K562 (cell line): Measurements from ENCODE around the gene COX6B2. TPM values are rescaled to one million over a fixed set of nuclear protein-coding genes. Genes with fewer than 3 reads are reported as not detected.
A peak's percentile ranks its signal among the peaks of the same experiment; 100 is the strongest.

Experiments used
- CXXC5 ChIP-seq: fragments of 250-450 bp; sonication (Bioruptor Pico); IDR thresholded peaks from 2 replicates; pipeline ENCODE4 v1.8.0; 2022; ENCODE audit warnings: inconsistent platforms, mild to moderate bottlenecking, moderate library complexity
- HCFC1 ChIP-seq: IDR thresholded peaks from 2 replicates; pipeline ENCODE4 v1.6.1; 2012; ENCODE audit warnings: low read depth, low read length, improper control_type of control experiment
- HDAC6 ChIP-seq: IDR thresholded peaks from 2 replicates; pipeline ENCODE4 v1.6.1; 2012; ENCODE audit warnings: low read depth, mild to moderate bottlenecking, control low read depth, inconsistent platforms, low read length, moderate library complexity
- RBM15 ChIP-seq: fragments of 200-400 bp; formaldehyde crosslinking; IDR thresholded peaks from 2 replicates; pipeline ENCODE4 v1.6.1; 2018; ENCODE audit warnings: mild to moderate bottlenecking, low read length, moderate library complexity; ENCODE audit not compliant: insufficient read depth
- ZBTB7A ChIP-seq: IDR thresholded peaks from 2 replicates; pipeline ENCODE4 v1.6.1; 2011; ENCODE audit warnings: low read depth, mild to moderate bottlenecking, low read length, moderate library complexity, borderline replicate concordance; ENCODE audit not compliant: control insufficient read depth
- ZNF165 ChIP-seq: fragments of 250-450 bp; sonication (Bioruptor Pico); IDR thresholded peaks from 2 replicates; pipeline ENCODE4 v1.4.0; 2020; ENCODE audit warnings: borderline replicate concordance
- ZNF3 ChIP-seq: fragments of 250-450 bp; sonication (Bioruptor Pico); IDR thresholded peaks from 2 replicates; pipeline ENCODE4 v1.5.0; 2021; ENCODE audit warnings: mild to moderate bottlenecking, moderate library complexity
- polyA plus RNA-seq, 8 experiments: library from polyadenylated mRNA; depleted of rRNA in 4 of 8; stranded (reverse) in 5 of 8; unstranded in 3 of 8; fragments of >200 nt; fragmentation: Nextera tagmentation in 2 of 8; fragmentation: Illumina TruSeq in 1 of 8; extraction: Ambion mirVana in 2 of 8; extraction: Trizol in 1 of 8; gene quantifications; 2 replicates each; pipeline versions ENCODE4 v1.2.1 to v1.2.3, GENCODE V29; 2011 to 2014; ENCODE audit warnings: inconsistent platforms in 1 of 8, missing spikeins in 1 of 8
- total RNA-seq, 7 experiments: library from RNA; depleted of rRNA in 6 of 7; stranded (reverse); fragments of >200 nt in 6 of 7; fragmentation: Illumina TruSeq in 2 of 7; extraction: Trizol in 2 of 7; gene quantifications; 2 replicates each; pipeline versions ENCODE4 v1.2.1 to v1.2.3, GENCODE V29; 2011 to 2021; ENCODE audit warnings: low replicate concordance in 1 of 7
- TF ChIP-seq, protein P1 (sequence below): sonication (generic); formaldehyde crosslinking; IDR thresholded peaks from 2 replicates; pipeline ENCODE4 v1.8.1; 2023; ENCODE audit warnings: mild to moderate bottlenecking, missing genetic modification reagents
- TF ChIP-seq, protein P2 (sequence below), 3 experiments: fragments of 200-800 bp in 1 of 3; sonication (Bioruptor generic) in 1 of 3; sonication (generic) in 1 of 3; formaldehyde crosslinking in 1 of 3; IDR thresholded peaks; 2 replicates each; pipeline versions ENCODE4 v1.6.1 to v1.8.0; 2016 to 2022; ENCODE audit warnings: mild to moderate bottlenecking in 2 of 3, missing compliant biosample characterization in 2 of 3, missing genetic modification characterization in 2 of 3, missing genetic modification reagents in 1 of 3
- TF ChIP-seq, protein P3 (sequence below): fragments of 450-650 bp; formaldehyde crosslinking; IDR thresholded peaks from 2 replicates; pipeline ENCODE4 v1.4.0; 2022; ENCODE audit warnings: missing genetic modification characterization
- TF ChIP-seq, protein P4 (sequence below): IDR thresholded peaks from 2 replicates; pipeline ENCODE4 v1.6.1; 2012; ENCODE audit warnings: low read depth, low read length, improper control_type of control experiment, borderline replicate concordance
- TF ChIP-seq, protein P5 (sequence below): fragments of 450-650 bp; IDR thresholded peaks from 2 replicates; pipeline ENCODE4 v1.6.1; 2016

The COX6B2 gene
- total and polyA plus RNA-seq, 9 of the 15 experiments (the other 6 are each of a cell fraction or from before 2014, with no cell fraction given), result 0.40 to 2.5 (median 0.83) TPM

DNA sequence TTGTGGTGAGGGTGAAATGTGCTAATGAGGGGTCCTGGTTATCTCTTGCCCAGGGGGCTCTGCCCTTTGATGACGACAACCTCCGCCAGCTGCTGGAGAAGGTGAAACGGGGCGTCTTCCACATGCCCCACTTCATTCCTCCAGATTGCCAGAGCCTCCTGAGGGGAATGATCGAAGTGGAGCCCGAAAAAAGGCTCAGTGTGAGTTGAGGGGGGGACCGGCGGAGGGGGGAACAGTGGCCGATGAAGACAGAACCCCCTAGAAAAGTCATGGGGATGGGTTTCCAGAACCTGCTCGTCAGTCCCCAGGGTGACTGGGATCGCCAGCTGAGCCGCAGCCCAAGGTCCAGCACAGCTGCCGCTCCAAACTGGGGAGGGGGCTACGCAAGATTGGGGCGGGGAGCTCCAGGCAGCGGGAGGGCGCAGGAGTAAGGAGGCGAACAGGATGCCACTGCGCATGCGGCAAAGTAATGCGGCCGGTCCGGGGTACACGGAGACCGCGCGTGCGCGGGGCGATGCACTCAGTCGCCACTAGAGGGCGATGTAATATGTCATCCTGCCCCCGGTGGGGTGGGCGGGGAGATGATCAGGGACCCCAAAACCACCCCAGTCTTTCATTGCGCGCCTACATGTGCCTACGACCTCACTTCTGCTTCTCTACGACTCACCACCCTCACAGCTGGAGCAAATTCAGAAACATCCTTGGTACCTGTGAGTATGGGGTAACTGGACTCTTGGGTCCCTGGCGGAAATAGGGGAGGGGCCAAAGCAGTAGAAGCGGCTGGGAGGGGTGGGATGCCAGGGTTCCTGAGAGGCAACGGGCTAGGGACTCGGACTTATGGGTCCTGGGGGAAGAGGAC, 52.8 kb downstream of the COX6B2 start (continued):
- TF ChIP-seq, protein P1, sequence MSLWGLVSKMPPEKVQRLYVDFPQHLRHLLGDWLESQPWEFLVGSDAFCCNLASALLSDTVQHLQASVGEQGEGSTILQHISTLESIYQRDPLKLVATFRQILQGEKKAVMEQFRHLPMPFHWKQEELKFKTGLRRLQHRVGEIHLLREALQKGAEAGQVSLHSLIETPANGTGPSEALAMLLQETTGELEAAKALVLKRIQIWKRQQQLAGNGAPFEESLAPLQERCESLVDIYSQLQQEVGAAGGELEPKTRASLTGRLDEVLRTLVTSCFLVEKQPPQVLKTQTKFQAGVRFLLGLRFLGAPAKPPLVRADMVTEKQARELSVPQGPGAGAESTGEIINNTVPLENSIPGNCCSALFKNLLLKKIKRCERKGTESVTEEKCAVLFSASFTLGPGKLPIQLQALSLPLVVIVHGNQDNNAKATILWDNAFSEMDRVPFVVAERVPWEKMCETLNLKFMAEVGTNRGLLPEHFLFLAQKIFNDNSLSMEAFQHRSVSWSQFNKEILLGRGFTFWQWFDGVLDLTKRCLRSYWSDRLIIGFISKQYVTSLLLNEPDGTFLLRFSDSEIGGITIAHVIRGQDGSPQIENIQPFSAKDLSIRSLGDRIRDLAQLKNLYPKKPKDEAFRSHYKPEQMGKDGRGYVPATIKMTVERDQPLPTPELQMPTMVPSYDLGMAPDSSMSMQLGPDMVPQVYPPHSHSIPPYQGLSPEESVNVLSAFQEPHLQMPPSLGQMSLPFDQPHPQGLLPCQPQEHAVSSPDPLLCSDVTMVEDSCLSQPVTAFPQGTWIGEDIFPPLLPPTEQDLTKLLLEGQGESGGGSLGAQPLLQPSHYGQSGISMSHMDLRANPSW, result no peak
- TF ChIP-seq, protein P2, sequence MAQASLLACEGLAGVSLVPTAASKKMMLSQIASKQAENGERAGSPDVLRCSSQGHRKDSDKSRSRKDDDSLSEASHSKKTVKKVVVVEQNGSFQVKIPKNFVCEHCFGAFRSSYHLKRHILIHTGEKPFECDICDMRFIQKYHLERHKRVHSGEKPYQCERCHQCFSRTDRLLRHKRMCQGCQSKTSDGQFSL (CRISPR knock-in tag; IDR thresholded peaks at IDR 0.05), result no peak
- TF ChIP-seq, protein P2 (tag; IDR thresholded peaks at IDR 0.05), result 0 out of 4 replicates have a peak, but pooled peaks of 1 of the 2 experiments have one; percentile 55
- TF ChIP-seq ZNF165 (no peak), HDAC6 (no peak), ZBTB7A (peak; percentile 94), HCFC1 (peak; percentile 49; the same call in 1 of the 2 replicates), CXXC5 (no peak), ZNF3 (CRISPR knock-in tag) (no peak), RBM15 (no peak)
- TF ChIP-seq, protein P3, sequence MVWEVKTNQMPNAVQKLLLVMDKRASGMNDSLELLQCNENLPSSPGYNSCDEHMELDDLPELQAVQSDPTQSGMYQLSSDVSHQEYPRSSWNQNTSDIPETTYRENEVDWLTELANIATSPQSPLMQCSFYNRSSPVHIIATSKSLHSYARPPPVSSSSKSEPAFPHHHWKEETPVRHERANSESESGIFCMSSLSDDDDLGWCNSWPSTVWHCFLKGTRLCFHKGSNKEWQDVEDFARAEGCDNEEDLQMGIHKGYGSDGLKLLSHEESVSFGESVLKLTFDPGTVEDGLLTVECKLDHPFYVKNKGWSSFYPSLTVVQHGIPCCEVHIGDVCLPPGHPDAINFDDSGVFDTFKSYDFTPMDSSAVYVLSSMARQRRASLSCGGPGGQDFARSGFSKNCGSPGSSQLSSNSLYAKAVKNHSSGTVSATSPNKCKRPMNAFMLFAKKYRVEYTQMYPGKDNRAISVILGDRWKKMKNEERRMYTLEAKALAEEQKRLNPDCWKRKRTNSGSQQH (CRISPR knock-in tag), result 0 out of 2 replicates have a peak, but pooled peaks have one; percentile 29
- TF ChIP-seq, protein P4, sequence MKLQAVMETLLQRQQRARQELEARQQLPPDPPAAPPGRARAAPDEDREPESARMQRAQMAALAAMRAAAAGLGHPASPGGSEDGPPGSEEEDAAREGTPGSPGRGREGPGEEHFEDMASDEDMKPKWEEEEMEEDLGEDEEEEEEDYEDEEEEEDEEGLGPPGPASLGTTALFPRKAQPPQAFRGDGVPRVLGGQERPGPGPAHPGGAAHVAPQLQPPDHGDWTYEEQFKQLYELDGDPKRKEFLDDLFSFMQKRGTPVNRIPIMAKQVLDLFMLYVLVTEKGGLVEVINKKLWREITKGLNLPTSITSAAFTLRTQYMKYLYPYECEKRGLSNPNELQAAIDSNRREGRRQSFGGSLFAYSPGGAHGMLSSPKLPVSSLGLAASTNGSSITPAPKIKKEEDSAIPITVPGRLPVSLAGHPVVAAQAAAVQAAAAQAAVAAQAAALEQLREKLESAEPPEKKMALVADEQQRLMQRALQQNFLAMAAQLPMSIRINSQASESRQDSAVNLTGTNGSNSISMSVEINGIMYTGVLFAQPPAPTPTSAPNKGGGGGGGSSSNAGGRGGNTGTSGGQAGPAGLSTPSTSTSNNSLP, result no peak
- TF ChIP-seq, protein P5, sequence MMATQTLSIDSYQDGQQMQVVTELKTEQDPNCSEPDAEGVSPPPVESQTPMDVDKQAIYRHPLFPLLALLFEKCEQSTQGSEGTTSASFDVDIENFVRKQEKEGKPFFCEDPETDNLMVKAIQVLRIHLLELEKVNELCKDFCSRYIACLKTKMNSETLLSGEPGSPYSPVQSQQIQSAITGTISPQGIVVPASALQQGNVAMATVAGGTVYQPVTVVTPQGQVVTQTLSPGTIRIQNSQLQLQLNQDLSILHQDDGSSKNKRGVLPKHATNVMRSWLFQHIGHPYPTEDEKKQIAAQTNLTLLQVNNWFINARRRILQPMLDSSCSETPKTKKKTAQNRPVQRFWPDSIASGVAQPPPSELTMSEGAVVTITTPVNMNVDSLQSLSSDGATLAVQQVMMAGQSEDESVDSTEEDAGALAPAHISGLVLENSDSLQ, result no peak
